ENCODE data around the gene DMC1.

The DMC1 gene

GRCh38 chr22:38554281-38554680 is 15.7 kb downstream of the DMC1 start:
- no peak for DNase-seq (ENCODE audit: low read depth, low spot score)
- Histone ChIP-seq H3K36me3 (ENCODE audit: insufficient read depth, low read length) (no peaks in the 10 kb centered on the region), H3K9me3 (ENCODE audit: low read depth, low read length) (no peaks in the 10 kb centered on the region), H3K9ac (ENCODE audit: insufficient read length) (no peak overlapping the region), H3K4me3 (no peak overlapping the region), H3K27ac (no peak overlapping the region)
- TF ChIP-seq FOXP2 (optimal IDR thresholded peaks at IDR 0.05; ENCODE audit: control extremely low read depth, extremely low read length, insufficient read depth) (no peak), EZH2 (IDR thresholded peaks at IDR 0.05) (no peak), POLR2AphosphoS5 (IDR thresholded peaks at IDR 0.05; ENCODE audit: borderline replicate concordance, low read depth, low read length) (no peak)

GRCh38 chr22:38549101-38549894 is 20.7 kb downstream of the DMC1 start:
- Histone ChIP-seq H3K4me3 (no peak overlapping the region), H3K9ac (ENCODE audit: insufficient read length) (no peak overlapping the region), H3K36me3 (ENCODE audit: insufficient read depth, low read length) (no peaks in the 10 kb centered on the region), H3K27ac (no peak overlapping the region), H3K9me3 (ENCODE audit: low read depth, low read length) (no peaks in the 10 kb centered on the region)
- no peak for DNase-seq (ENCODE audit: low read depth, low spot score)
- TF ChIP-seq FOXP2 (optimal IDR thresholded peaks at IDR 0.05; ENCODE audit: control extremely low read depth, extremely low read length, insufficient read depth), result no peak
- TF ChIP-seq EZH2 (IDR thresholded peaks at IDR 0.05), result no peak
- TF ChIP-seq POLR2AphosphoS5 (IDR thresholded peaks at IDR 0.05; ENCODE audit: borderline replicate concordance, low read depth, low read length), result no peak

- TF ChIP-seq POLR2AphosphoS5 (IDR thresholded peaks at IDR 0.05; ENCODE audit: borderline replicate concordance, low read depth, low read length) (no peak), EZH2 (IDR thresholded peaks at IDR 0.05) (no peak), FOXP2 (optimal IDR thresholded peaks at IDR 0.05; ENCODE audit: control extremely low read depth, extremely low read length, insufficient read depth) (no peak)
- Histone ChIP-seq H3K27ac (no peak overlapping the region), H3K9me3 (ENCODE audit: low read depth, low read length) (no peaks in the 10 kb centered on the region), H3K36me3 (ENCODE audit: insufficient read depth, low read length) (no peaks in the 10 kb centered on the region), H3K9ac (ENCODE audit: insufficient read length) (no peak overlapping the region), H3K4me3 (no peak overlapping the region)
- no peak for DNase-seq (ENCODE audit: low read depth, low spot score)
Observed at GRCh38 chr22:38540701-38541100, 29.3 kb downstream of the DMC1 start.

GRCh38 chr22:38531251-38531938 is 38.6 kb downstream of the DMC1 start:
- no peaks in the 10 kb centered on the region for H3K36me3 ChIP-seq (ENCODE audit: insufficient read depth, low read length)
- H3K4me3 ChIP-seq, result no peak overlapping the region
- H3K9ac ChIP-seq (ENCODE audit: insufficient read length), result no peak overlapping the region
- H3K9me3 ChIP-seq (ENCODE audit: low read depth, low read length), result no peaks in the 10 kb centered on the region
- TF ChIP-seq FOXP2 (optimal IDR thresholded peaks at IDR 0.05; ENCODE audit: control extremely low read depth, extremely low read length, insufficient read depth) (no peak), POLR2AphosphoS5 (IDR thresholded peaks at IDR 0.05; ENCODE audit: borderline replicate concordance, low read depth, low read length) (no peak), EZH2 (IDR thresholded peaks at IDR 0.05) (no peak)
- no peak for DNase-seq (ENCODE audit: low read depth, low spot score)
- H3K27ac ChIP-seq, result no peak overlapping the region

GRCh38 chr22:38524429-38524828 is 45.6 kb downstream of the DMC1 start:
- TF ChIP-seq POLR2AphosphoS5 (IDR thresholded peaks at IDR 0.05; ENCODE audit: borderline replicate concordance, low read depth, low read length) (no peak), EZH2 (IDR thresholded peaks at IDR 0.05) (no peak), FOXP2 (optimal IDR thresholded peaks at IDR 0.05; ENCODE audit: control extremely low read depth, extremely low read length, insufficient read depth) (no peak)
- Histone ChIP-seq H3K4me3 (no peak overlapping the region), H3K9me3 (ENCODE audit: low read depth, low read length) (no peaks in the 10 kb centered on the region), H3K27ac (no peak overlapping the region), H3K36me3 (ENCODE audit: insufficient read depth, low read length) (no peaks in the 10 kb centered on the region), H3K9ac (ENCODE audit: insufficient read length) (no peak overlapping the region)
- no peak for DNase-seq (ENCODE audit: low read depth, low spot score)

GRCh38 chr22:38523479-38523878 is 46.5 kb downstream of the DMC1 start:
- Histone ChIP-seq H3K27ac (no peak overlapping the region), H3K4me3 (no peak overlapping the region), H3K9ac (ENCODE audit: insufficient read length) (no peak overlapping the region), H3K9me3 (ENCODE audit: low read depth, low read length) (no peaks in the 10 kb centered on the region), H3K36me3 (ENCODE audit: insufficient read depth, low read length) (no peaks in the 10 kb centered on the region)
- DNase-seq (ENCODE audit: low read depth, low spot score), result no peak
- TF ChIP-seq POLR2AphosphoS5 (IDR thresholded peaks at IDR 0.05; ENCODE audit: borderline replicate concordance, low read depth, low read length) (no peak), EZH2 (IDR thresholded peaks at IDR 0.05) (no peak), FOXP2 (optimal IDR thresholded peaks at IDR 0.05; ENCODE audit: control extremely low read depth, extremely low read length, insufficient read depth) (no peak)

- no peak overlapping the region for H3K9ac ChIP-seq (ENCODE audit: insufficient read length)
- H3K27ac ChIP-seq, result no peak overlapping the region
- H3K4me3 ChIP-seq, result no peak overlapping the region
- no peak for DNase-seq (ENCODE audit: low read depth, low spot score)
- no peaks in the 10 kb centered on the region for H3K36me3 ChIP-seq (ENCODE audit: insufficient read depth, low read length)
- TF ChIP-seq FOXP2 (optimal IDR thresholded peaks at IDR 0.05; ENCODE audit: control extremely low read depth, extremely low read length, insufficient read depth), result no peak
- TF ChIP-seq POLR2AphosphoS5 (IDR thresholded peaks at IDR 0.05; ENCODE audit: borderline replicate concordance, low read depth, low read length), result no peak
- TF ChIP-seq EZH2 (IDR thresholded peaks at IDR 0.05), result no peak
- H3K9me3 ChIP-seq (ENCODE audit: low read depth, low read length), result no peaks in the 10 kb centered on the region
Observed at GRCh38 chr22:38523029-38523428, 47.0 kb downstream of the DMC1 start.

- H3K36me3 ChIP-seq (ENCODE audit: insufficient read depth, low read length), result no peaks in the 10 kb centered on the region
Observed at GRCh38 chr22:38519453-38520250, 50.3 kb downstream of the DMC1 start.

More at GRCh38 chr22:38519453-38520250, 50.3 kb downstream of the DMC1 start:
- no peak overlapping the region for H3K27ac ChIP-seq
- H3K4me3 ChIP-seq, result no peak overlapping the region
- no peak for TF ChIP-seq EZH2 (IDR thresholded peaks at IDR 0.05)
- TF ChIP-seq FOXP2 (optimal IDR thresholded peaks at IDR 0.05; ENCODE audit: control extremely low read depth, extremely low read length, insufficient read depth), result no peak
- TF ChIP-seq POLR2AphosphoS5 (IDR thresholded peaks at IDR 0.05; ENCODE audit: borderline replicate concordance, low read depth, low read length), result no peak
- H3K9ac ChIP-seq (ENCODE audit: insufficient read length), result no peak overlapping the region
- H3K9me3 ChIP-seq (ENCODE audit: low read depth, low read length), result no peaks in the 10 kb centered on the region
- DNase-seq (ENCODE audit: low read depth, low spot score), result no peak

Measured in SK-N-MC (cell line).